Measurements from ENCODE around the gene ROPN1L.
"Not testable (repeated sequence)": the region's sequence is repeated elsewhere in the genome, so short reads cannot be mapped to it uniquely, and the experiment has no call there.

Gene ROPN1L

GRCh38 chr5:10513501-10514442 is 72.1 kb downstream of the ROPN1L start:
- no peak for DNase-seq (ENCODE audit: low read depth, low spot score)
- H3K4me3 ChIP-seq (ENCODE audit: low read length): no peak overlapping the region

- H3K4me3 ChIP-seq (ENCODE audit: low read length); DNase-seq (ENCODE audit: low read depth, low spot score): not testable (repeated sequence)
Measured at GRCh38 chr5:10514572-10514971, 72.9 kb downstream of the ROPN1L start.

Measured in Jurkat, Clone E6-1 (cell line).